Measurements from ENCODE around the gene KCNH2. TPM values are rescaled to one million over a fixed set of nuclear protein-coding genes. Genes with fewer than 3 reads are reported as not detected.
A peak's percentile ranks its signal among the peaks of the same experiment; 100 is the strongest.

Gene KCNH2
- total and polyA plus RNA-seq, 2 of the 8 experiments (the other 6 are each of a cell fraction or from before 2014, with no cell fraction given), result 8.0 to 15.0 TPM

- Histone ChIP-seq H2AFZ (ENCODE audit: low read length) (no peak within 1 kb of the TSS), H3K18ac (ENCODE audit: extremely low read depth, low read length) (no peak within 1 kb of the TSS), H2BK12ac (ENCODE audit: low read depth, low read length) (0 out of 2 replicates have a peak within 1 kb of the TSS, but pooled peaks have one; percentile 17), H2BK20ac (ENCODE audit: low read length) (no peak within 1 kb of the TSS), H3K4me3 (ENCODE audit: extremely low read depth in 1 of 4, insufficient read depth in 2 of 4, low read depth in 3 of 4, low read length in 4 of 4) (no peak within 1 kb of the TSS), H3K4me1 (replicated peaks in 1 of 4; ENCODE audit: control insufficient read depth in 3 of 4, insufficient read depth in 4 of 4, low read length in 3 of 4) (peaks cover 0 to 6% (median 4%) of the 10 kb centered on the region in 4 experiments; a peak in 3 of 7 replicates), H3K79me1 (ENCODE audit: low read depth, low read length) (no peaks in the 10 kb centered on the region), H3K23ac (ENCODE audit: insufficient read length) (no peak within 1 kb of the TSS), H3K36me3 (ENCODE audit: control insufficient read depth in 2 of 4, insufficient read depth in 4 of 4, low read length in 3 of 4) (no peaks in the 10 kb centered on the region), H3K56ac (replicated peaks; ENCODE audit: insufficient read length, low read depth, low read length) (no peak within 1 kb of the TSS), H2AK5ac (ENCODE audit: low read depth, low read length) (no peak within 1 kb of the TSS; the same call in 1 of the 2 replicates), H4K20me1 (replicated peaks in 1 of 2; ENCODE audit: control insufficient read depth in 1 of 2, insufficient read depth in 2 of 2, low read length in 2 of 2) (no peaks in the 10 kb centered on the region), H2BK5ac (ENCODE audit: low read depth, low read length) (no peak within 1 kb of the TSS), H3K14ac (ENCODE audit: insufficient read length) (no peak within 1 kb of the TSS), H3K27me3 (replicated peaks in 1 of 4; ENCODE audit: control insufficient read depth in 3 of 4, extremely low read depth in 1 of 4, insufficient read depth in 3 of 4, low read length in 3 of 4) (peaks cover 1 to 18% (median 15%) of the 10 kb centered on the region in 4 experiments), H4K8ac (ENCODE audit: extremely low read depth, insufficient read depth, low read length) (no peak within 1 kb of the TSS), H4K91ac (replicated peaks; ENCODE audit: insufficient read length, low read length) (no peak within 1 kb of the TSS), H3K9ac (replicated peaks in 1 of 4; ENCODE audit: extremely low read depth in 1 of 4, low read depth in 3 of 4, low read length in 3 of 4) (no peak within 1 kb of the TSS; a peak in 1 of 7 replicates), H4K5ac (ENCODE audit: insufficient read length, low read depth, low read length) (no peak within 1 kb of the TSS), H3K23me2 (ENCODE audit: low read depth, low read length) (peaks cover 3% of the 10 kb centered on the region; the same call in 1 of the 2 replicates), H3K9me3 (ENCODE audit: insufficient read depth in 2 of 2, low read depth in 1 of 2, low read length in 1 of 2) (no peaks in the 10 kb centered on the region), H2BK15ac (ENCODE audit: low read length) (peak within 1 kb of the TSS; percentile 88; the same call in 1 of the 2 replicates), H3K27ac (ENCODE audit: low read depth, low read length) (no peak within 1 kb of the TSS), H3K79me2 (ENCODE audit: control insufficient read depth in 1 of 2, insufficient read depth in 2 of 2, low read length in 2 of 2) (no peaks in the 10 kb centered on the region), H2BK120ac (replicated peaks; ENCODE audit: low read depth, low read length) (no peak within 1 kb of the TSS), H3K4me2 (ENCODE audit: insufficient read depth in 1 of 2, low read depth in 2 of 2, low read length in 2 of 2) (no peak within 1 kb of the TSS), H3K4ac (replicated peaks; ENCODE audit: insufficient read length, low read depth, low read length) (no peak within 1 kb of the TSS)
- no peak for FAIRE-seq
- TF ChIP-seq EP300 (IDR thresholded peaks at IDR 0.05; ENCODE audit: borderline replicate concordance in 1 of 2, low read depth in 2 of 2, low read length in 2 of 2), result no peak
- TF ChIP-seq EZH2 (IDR thresholded peaks at IDR 0.05; ENCODE audit: low read depth, low read length, severe bottlenecking), result no peak
- TF ChIP-seq TEAD4 (IDR thresholded peaks at IDR 0.05; ENCODE audit: low read depth, low read length), result no peak
- TF ChIP-seq SUZ12 (IDR thresholded peaks at IDR 0.05; ENCODE audit: low read length), result no peak
- no peak for TF ChIP-seq BCL11A (IDR thresholded peaks at IDR 0.05; ENCODE audit: low read depth in 2 of 2, low read length in 2 of 2)
- TF ChIP-seq CHD2 (IDR thresholded peaks at IDR 0.05; ENCODE audit: low read length), result no peak
- no peak for TF ChIP-seq KDM4A (IDR thresholded peaks at IDR 0.05; ENCODE audit: low read depth, low read length, severe bottlenecking)
- TF ChIP-seq TAF1 (IDR thresholded peaks at IDR 0.05; ENCODE audit: low read depth, low read length), result no peak
- no peak for TF ChIP-seq TCF12 (IDR thresholded peaks at IDR 0.05; ENCODE audit: low read depth, low read length)
- TF ChIP-seq, protein P1, sequence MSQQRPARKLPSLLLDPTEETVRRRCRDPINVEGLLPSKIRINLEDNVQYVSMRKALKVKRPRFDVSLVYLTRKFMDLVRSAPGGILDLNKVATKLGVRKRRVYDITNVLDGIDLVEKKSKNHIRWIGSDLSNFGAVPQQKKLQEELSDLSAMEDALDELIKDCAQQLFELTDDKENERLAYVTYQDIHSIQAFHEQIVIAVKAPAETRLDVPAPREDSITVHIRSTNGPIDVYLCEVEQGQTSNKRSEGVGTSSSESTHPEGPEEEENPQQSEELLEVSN (IDR thresholded peaks at IDR 0.05), result no peak
- no peak for TF ChIP-seq SP4 (IDR thresholded peaks at IDR 0.05; ENCODE audit: low read length)
- TF ChIP-seq NANOG (IDR thresholded peaks at IDR 0.05; ENCODE audit: insufficient read depth, low read depth, low read length, poor library complexity, severe bottlenecking), result no peak
- ChIA-PET POLR2A (ENCODE audit: partially characterized antibody) (no interaction called here), CTCF (ENCODE audit: partially characterized antibody) (interaction anchor here (0.7 to 8.0 kb wide), 10 partner anchors 8 to 146 kb away, joined by 3 to 116 read pairs (median 3); no protein-coding TSS in a partner anchor)
- WGBS, 2 experiments (ENCODE audit: extremely low coverage in 1 of 2, insufficient coverage in 1 of 2, insufficient read length in 1 of 2, insufficient replicate concordance in 2 of 2, low coverage in 1 of 2, low lambda C conversion rate in 2 of 2, missing lambda C conversion rate in 1 of 2), result 83% methylated on average over 4 of the region's 4 CpGs; no CpG with 5 or more reads in 1 of the 2 experiments
- DNase-seq (ENCODE audit: low read depth in 1 of 2, low spot score in 2 of 2), result no peak
Measured at GRCh38 chr7:151024435-151025056, 46.4 kb upstream of the KCNH2 start, which contains the start of gene ATG9B. ATG9B (minus strand) TSS chr7:151024494; CDS start chr7:151024423, 71 bp downstream.

Measured in H1 (cell line).